ENCODE data around the gene NCAPG.

NCAPG gene

DNA sequence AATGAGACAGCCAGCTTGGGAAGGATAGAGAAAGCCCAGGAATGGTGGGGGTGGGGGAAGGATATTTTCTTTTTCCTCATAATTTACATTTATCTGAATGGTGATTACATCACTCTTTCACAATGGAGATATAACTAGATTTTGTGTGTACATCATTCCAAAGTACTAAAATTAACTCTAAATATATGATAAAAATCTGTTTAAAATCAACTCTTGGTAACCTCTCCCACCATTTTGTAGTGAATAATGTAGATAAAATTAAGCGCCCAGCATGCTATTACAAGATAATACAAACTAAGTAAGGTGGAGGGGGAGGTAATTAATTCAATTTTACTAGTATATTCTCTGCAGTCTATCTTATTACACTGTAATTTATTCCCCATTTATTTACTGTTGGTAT lies 78.9 kb downstream of the NCAPG start:
- Histone ChIP-seq H3K4me3 (replicated peaks; ENCODE audit: insufficient read depth, low read length) (no peak overlapping the region), H3K27me3 (ENCODE audit: insufficient read depth, poor library complexity, severe bottlenecking) (no peaks in the 10 kb centered on the region), H3K27ac (replicated peaks) (no peak overlapping the region)
- TF ChIP-seq POLR2AphosphoS5 (IDR thresholded peaks at IDR 0.05; ENCODE audit: low read depth) (no peak), SPI1 (IDR thresholded peaks at IDR 0.05; ENCODE audit: borderline replicate concordance, low read depth) (no peak), GABPA (IDR thresholded peaks at IDR 0.05; ENCODE audit: low read depth) (no peak), REST (IDR thresholded peaks at IDR 0.05; ENCODE audit: insufficient replicate concordance, low read depth) (no peak)
- TF ChIP-seq, protein P1, sequence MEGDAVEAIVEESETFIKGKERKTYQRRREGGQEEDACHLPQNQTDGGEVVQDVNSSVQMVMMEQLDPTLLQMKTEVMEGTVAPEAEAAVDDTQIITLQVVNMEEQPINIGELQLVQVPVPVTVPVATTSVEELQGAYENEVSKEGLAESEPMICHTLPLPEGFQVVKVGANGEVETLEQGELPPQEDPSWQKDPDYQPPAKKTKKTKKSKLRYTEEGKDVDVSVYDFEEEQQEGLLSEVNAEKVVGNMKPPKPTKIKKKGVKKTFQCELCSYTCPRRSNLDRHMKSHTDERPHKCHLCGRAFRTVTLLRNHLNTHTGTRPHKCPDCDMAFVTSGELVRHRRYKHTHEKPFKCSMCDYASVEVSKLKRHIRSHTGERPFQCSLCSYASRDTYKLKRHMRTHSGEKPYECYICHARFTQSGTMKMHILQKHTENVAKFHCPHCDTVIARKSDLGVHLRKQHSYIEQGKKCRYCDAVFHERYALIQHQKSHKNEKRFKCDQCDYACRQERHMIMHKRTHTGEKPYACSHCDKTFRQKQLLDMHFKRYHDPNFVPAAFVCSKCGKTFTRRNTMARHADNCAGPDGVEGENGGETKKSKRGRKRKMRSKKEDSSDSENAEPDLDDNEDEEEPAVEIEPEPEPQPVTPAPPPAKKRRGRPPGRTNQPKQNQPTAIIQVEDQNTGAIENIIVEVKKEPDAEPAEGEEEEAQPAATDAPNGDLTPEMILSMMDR (IDR thresholded peaks at IDR 0.05; ENCODE audit: insufficient read depth, low read length) = no peak
- no peak for DNase-seq (ENCODE audit: low read depth in 1 of 2, low spot score in 1 of 2)

DNA sequence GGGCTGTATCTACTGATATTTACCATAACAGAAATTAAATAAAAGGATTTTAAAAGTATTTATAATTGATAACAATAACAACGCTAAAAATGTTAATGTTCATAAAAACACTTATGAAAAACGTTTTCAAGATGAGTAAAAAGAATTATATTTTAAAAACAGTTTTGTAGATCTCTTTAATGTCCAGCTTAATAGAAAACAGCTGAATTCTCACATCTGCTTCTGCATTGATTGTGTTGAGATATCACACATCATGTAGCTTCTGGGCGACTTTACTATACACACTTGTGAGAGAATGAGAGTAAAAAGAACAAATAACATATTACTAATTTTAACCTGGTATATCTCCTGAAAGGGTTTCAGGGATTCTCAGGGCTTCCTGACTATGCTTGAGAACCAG lies 83.6 kb downstream of the NCAPG start:
- Histone ChIP-seq H3K27ac (replicated peaks) (no peak overlapping the region), H3K27me3 (ENCODE audit: insufficient read depth, poor library complexity, severe bottlenecking) (no peaks in the 10 kb centered on the region), H3K4me3 (replicated peaks; ENCODE audit: insufficient read depth, low read length) (no peak overlapping the region)
- DNase-seq (ENCODE audit: low read depth in 1 of 2, low spot score in 1 of 2) = no peak
- TF ChIP-seq SPI1 (IDR thresholded peaks at IDR 0.05; ENCODE audit: borderline replicate concordance, low read depth) = no peak
- TF ChIP-seq GABPA (IDR thresholded peaks at IDR 0.05; ENCODE audit: low read depth) = no peak
- no peak for TF ChIP-seq REST (IDR thresholded peaks at IDR 0.05; ENCODE audit: insufficient replicate concordance, low read depth)
- no peak for TF ChIP-seq POLR2AphosphoS5 (IDR thresholded peaks at IDR 0.05; ENCODE audit: low read depth)
- TF ChIP-seq, protein P1 (IDR thresholded peaks at IDR 0.05; ENCODE audit: insufficient read depth, low read length) = no peak

Measured in HL-60 (cell line).